HG03342 (cell line): ENCODE results near the gene DRD3.

Experiments
- ATAC-seq: cut with Tn5 transposase; IDR thresholded peaks from one replicate; pipeline ENCODE4 v1.9.1; 2021; ENCODE audit warnings: mild to moderate bottlenecking, moderate library complexity; ENCODE audit not compliant: unreplicated experiment

The DRD3 gene

GRCh38 chr3:114080201-114080600, 98.7 kb downstream of the DRD3 start:
- no peak for ATAC-seq

- ATAC-seq, result no peak
Observed at GRCh38 chr3:114079761-114080160, 99.1 kb downstream of the DRD3 start.

DNA sequence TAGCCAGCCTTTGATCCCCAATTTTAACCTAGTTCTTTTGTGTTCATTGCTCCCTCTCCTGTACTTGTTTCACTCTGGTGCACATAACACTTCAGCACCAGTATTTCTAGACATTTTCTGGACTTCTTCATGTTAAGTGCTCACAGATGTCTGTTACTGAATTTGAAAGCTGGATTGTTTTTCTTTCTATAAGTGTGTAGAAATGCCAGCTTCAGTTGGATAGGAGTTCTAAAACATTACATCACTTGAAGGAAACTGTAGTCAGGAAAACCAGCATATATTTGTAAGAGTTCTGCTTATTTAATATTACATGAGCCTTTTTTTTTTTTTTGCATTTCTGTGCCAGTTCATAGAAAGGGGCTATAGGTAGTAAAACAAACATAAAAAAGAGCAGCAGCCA, 100.7 kb downstream of the DRD3 start:
- ATAC-seq, result no peak
